Left lung (tissue), 10 donors: Measurements from ENCODE around the gene STAT5A. TPM values are rescaled to one million over a fixed set of nuclear protein-coding genes. Genes with fewer than 3 reads are reported as not detected.
"Not testable (repeated sequence)": the region's sequence is repeated elsewhere in the genome, so short reads cannot be mapped to it uniquely, and the experiment has no call there.

Experiments
- ATAC-seq: fragments of 200-7000 bp; cut with Tn5 transposase; one replicate; pipeline ENCODE4 v1.9.1; 2020; ENCODE audit warnings: moderate library complexity
- DNase-seq, 4 donors: peaks; one replicate each; pipeline ENCODE4 v3.0.0-alpha.2; 2013 to 2020
- H3K27ac ChIP-seq, 2 donors: fragments of 200-600 bp; sonication (generic) in 1 of 2; one replicate each; pipeline versions ENCODE4 v1.5.0 to v1.8.0; 2020 to 2021
- H3K27me3 ChIP-seq, 2 donors: fragments of 200-600 bp; sonication (generic) in 1 of 2; one replicate each; pipeline versions ENCODE4 v1.5.0 to v1.8.0; 2020 to 2021
- H3K36me3 ChIP-seq, 2 donors: fragments of 200-600 bp; sonication (generic) in 1 of 2; one replicate each; pipeline versions ENCODE4 v1.5.0 to v1.8.0; 2020 to 2021
- H3K4me1 ChIP-seq, 2 donors: fragments of 200-600 bp; one replicate each; pipeline ENCODE4 v1.8.0; 2021
- H3K4me3 ChIP-seq, 2 donors: fragments of 200-600 bp; sonication (generic) in 1 of 2; one replicate each; pipeline versions ENCODE4 v1.5.0 to v1.8.0; 2020 to 2021; ENCODE audit warnings: mild to moderate bottlenecking in 1 of 2
- H3K9me3 ChIP-seq, 2 donors: fragments of 200-600 bp; sonication (generic) in 1 of 2; one replicate each; pipeline versions ENCODE4 v1.5.0 to v1.8.0; 2020 to 2021
- intact Hi-C, 2 donors: fragments of 100-400 bp; cut with DNase I; formaldehyde crosslinking; loops; one replicate each; pipeline versions ENCODE4 v1.11.2 to v1.14.2; 2022
- polyA plus RNA-seq, 6 donors: library from polyadenylated mRNA; unstranded; fragments of 120-200 nt; gene quantifications; one replicate each; pipeline ENCODE4 v1.2.1, GENCODE V29; 2013; ENCODE audit not compliant: insufficient read length in 6 of 6
- total RNA-seq, 2 donors: library from RNA; stranded (reverse); fragmentation: NEBNext Ultra II Directional; extraction: Animal tissue kit (Norgen Biotek cat#: 25700); gene quantifications; one replicate each; pipeline ENCODE4 v1.2.1, GENCODE V29; 2021
- TF ChIP-seq, protein P1 (sequence below), 2 donors: fragments of 200-600 bp; sonication (generic) in 1 of 2; IDR thresholded peaks; one replicate each; pipeline versions ENCODE4 v1.5.0 to v1.8.0; 2021; ENCODE audit warnings: antibody characterized with exemption in 2 of 2
- donor health status: DM: no; HTN: yes; CAD: no.
- donor health status: DM: no; HTN: no; CAD: no.

STAT5A gene
- total and polyA plus RNA-seq, 8 donors = 10.3 to 47.4 (median 12.3) TPM

DNA sequence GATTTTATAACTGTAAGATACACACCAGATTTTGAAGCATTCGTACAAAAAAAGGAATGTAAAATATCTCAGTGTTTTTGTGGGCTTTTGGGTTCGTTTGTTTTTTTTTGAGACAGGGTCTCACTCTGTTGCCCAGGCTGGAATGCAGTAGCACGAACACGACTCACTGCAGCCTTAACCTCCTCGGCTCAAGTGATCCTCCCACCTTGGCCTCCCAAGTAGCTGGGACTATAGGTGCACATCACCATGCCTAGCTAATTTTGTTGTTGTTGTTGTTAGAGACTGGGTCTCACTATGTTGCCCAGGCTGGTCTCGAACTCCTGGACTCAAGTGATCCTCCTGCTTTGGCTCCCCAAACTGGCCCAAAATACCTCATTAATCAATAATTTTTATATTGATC, 28.0 kb upstream of the STAT5A start:
- intact Hi-C loops = no loop called here
- Histone ChIP-seq H3K36me3 (no peaks in the 10 kb centered on the region), H3K9me3 (no peaks in the 10 kb centered on the region), H3K4me1 (peaks cover 0 to 13% of the 10 kb centered on the region in 2 donors), H3K27me3 (no peaks in the 10 kb centered on the region), H3K27ac (no peak overlapping the region), H3K4me3 (no peak overlapping the region)
- DNase-seq = no peak
- ATAC-seq = no peak
- TF ChIP-seq, protein P1, sequence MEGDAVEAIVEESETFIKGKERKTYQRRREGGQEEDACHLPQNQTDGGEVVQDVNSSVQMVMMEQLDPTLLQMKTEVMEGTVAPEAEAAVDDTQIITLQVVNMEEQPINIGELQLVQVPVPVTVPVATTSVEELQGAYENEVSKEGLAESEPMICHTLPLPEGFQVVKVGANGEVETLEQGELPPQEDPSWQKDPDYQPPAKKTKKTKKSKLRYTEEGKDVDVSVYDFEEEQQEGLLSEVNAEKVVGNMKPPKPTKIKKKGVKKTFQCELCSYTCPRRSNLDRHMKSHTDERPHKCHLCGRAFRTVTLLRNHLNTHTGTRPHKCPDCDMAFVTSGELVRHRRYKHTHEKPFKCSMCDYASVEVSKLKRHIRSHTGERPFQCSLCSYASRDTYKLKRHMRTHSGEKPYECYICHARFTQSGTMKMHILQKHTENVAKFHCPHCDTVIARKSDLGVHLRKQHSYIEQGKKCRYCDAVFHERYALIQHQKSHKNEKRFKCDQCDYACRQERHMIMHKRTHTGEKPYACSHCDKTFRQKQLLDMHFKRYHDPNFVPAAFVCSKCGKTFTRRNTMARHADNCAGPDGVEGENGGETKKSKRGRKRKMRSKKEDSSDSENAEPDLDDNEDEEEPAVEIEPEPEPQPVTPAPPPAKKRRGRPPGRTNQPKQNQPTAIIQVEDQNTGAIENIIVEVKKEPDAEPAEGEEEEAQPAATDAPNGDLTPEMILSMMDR (IDR thresholded peaks at IDR 0.05) = no peak

DNA sequence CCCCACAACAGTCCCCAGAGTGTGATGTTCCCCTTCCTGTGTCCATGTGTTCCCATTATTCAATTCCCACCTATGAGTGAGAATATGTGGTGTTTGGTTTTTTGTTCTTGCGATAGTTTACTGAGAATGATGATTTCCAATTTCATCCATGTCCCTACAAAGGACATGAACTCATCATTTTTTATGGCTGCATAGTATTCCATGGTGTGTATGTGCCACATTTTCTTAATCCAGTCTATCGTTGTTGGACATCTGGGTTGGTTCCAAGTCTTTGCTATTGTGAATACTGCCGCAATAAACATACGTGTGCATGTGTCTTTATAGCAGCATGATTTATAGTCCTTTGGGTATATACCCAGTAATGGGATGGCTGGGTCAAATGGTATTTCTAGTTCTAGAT, 23.9 kb upstream of the STAT5A start:
- ATAC-seq, H3K27me3 ChIP-seq, H3K27ac ChIP-seq, H3K36me3 ChIP-seq, H3K9me3 ChIP-seq, intact Hi-C loops, H3K4me3 ChIP-seq, DNase-seq: not testable (repeated sequence)
- peaks cover 0 to 20% of the 10 kb centered on the region in 2 donors for H3K4me1 ChIP-seq

- intact Hi-C loops = no loop called here
- Histone ChIP-seq H3K4me1 (peaks cover 0 to 31% of the 10 kb centered on the region in 2 donors), H3K27ac (peak overlapping the region in 1 of 2 donors; percentile 63), H3K4me3 (no peak overlapping the region), H3K9me3 (no peaks in the 10 kb centered on the region), H3K27me3 (no peaks in the 10 kb centered on the region), H3K36me3 (no peaks in the 10 kb centered on the region)
- TF ChIP-seq, protein P1 (IDR thresholded peaks at IDR 0.05) = no peak
- DNase-seq = no peak
- ATAC-seq = no peak
These were observed 21.8 kb upstream of the STAT5A start for GRCh38 chr17:42266462-42266861.

- TF ChIP-seq, protein P1 (IDR thresholded peaks at IDR 0.05) = no peak
- Histone ChIP-seq H3K4me1 (peaks cover 0 to 38% of the 10 kb centered on the region in 2 donors), H3K9me3 (no peaks in the 10 kb centered on the region), H3K4me3 (no peak overlapping the region), H3K27me3 (no peaks in the 10 kb centered on the region), H3K36me3 (no peaks in the 10 kb centered on the region), H3K27ac (peak overlapping the region in 1 of 2 donors; percentile 63)
- intact Hi-C loops = no loop called here
- peak; percentile 36 for ATAC-seq
- no peak for DNase-seq
These were observed 21.2 kb upstream of the STAT5A start for GRCh38 chr17:42266918-42267766.

DNA sequence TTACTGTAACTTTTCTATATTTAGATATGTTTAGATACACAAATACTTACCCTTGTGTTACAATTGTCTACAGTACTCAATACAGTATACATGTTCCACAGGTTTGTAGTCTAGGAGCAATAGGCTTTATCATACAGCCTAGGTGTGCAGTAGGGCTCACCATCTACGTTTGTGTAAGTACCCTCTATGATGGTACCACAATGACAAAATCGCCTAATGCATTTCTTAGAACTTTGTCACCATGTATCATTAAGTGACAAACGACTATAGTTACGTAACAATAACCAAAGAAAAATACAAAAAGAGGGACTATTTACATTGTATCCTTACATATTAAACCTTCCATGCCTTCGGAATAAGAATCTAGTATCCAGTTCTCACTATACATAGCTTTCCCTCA, 20.1 kb upstream of the STAT5A start:
- H3K4me1 ChIP-seq = peaks cover 0 to 49% of the 10 kb centered on the region in 2 donors
- no peak for ATAC-seq

More for the DNA sequence above, 20.1 kb upstream of the STAT5A start:
- no peak overlapping the region for H3K27ac ChIP-seq
- TF ChIP-seq, protein P1 (IDR thresholded peaks at IDR 0.05) = no peak
- no peaks in the 10 kb centered on the region for H3K27me3 ChIP-seq
- H3K36me3 ChIP-seq = no peaks in the 10 kb centered on the region
- no peak for DNase-seq
- intact Hi-C loops = no loop called here
- no peak overlapping the region for H3K4me3 ChIP-seq
- no peaks in the 10 kb centered on the region for H3K9me3 ChIP-seq
